H1 (cell line): ENCODE results near the gene EZH2. TPM values are rescaled to one million over a fixed set of nuclear protein-coding genes. Genes with fewer than 3 reads are reported as not detected.

Experiments
- ASH2L ChIP-seq: fragments of 200-600, 300-600 bp; sonication (generic); IDR thresholded peaks from one replicate; pipeline ENCODE4 v1.7.1; 2017; ENCODE audit warnings: low read length
- EP300 ChIP-seq, 2 experiments: IDR thresholded peaks; 1 replicate in 1 of 2; 2 replicates in 1 of 2; pipeline ENCODE4 v1.6.1; 2011 to 2012; ENCODE audit warnings: low read depth in 2 of 2, low read length in 2 of 2, mild to moderate bottlenecking in 2 of 2, borderline replicate concordance in 1 of 2, inconsistent platforms in 1 of 2, moderate library complexity in 1 of 2
- KDM4A ChIP-seq: IDR thresholded peaks from one replicate; pipeline ENCODE4 v1.7.1; 2012; ENCODE audit warnings: low read depth, mild to moderate bottlenecking, moderate library complexity, low read length, inconsistent platforms; ENCODE audit not compliant: severe bottlenecking
- PHF8 ChIP-seq: fragments of 200-600 bp; sonication (generic); conservative IDR thresholded peaks from 2 replicates; pipeline ENCODE4 v1.7.1; 2012; ENCODE audit warnings: low read depth, mild to moderate bottlenecking, inconsistent platforms, low read length, moderate library complexity
- RBBP5 ChIP-seq: IDR thresholded peaks from 2 replicates; pipeline ENCODE4 v1.7.1; 2012; ENCODE audit warnings: low read depth, mild to moderate bottlenecking, inconsistent platforms, low read length, moderate library complexity, borderline replicate concordance
- TAF1 ChIP-seq: IDR thresholded peaks from 2 replicates; pipeline ENCODE4 v1.6.1; 2011; ENCODE audit warnings: mild to moderate bottlenecking, low read depth, low read length
- TBP ChIP-seq: IDR thresholded peaks from 2 replicates; pipeline ENCODE4 v1.6.1; 2011; ENCODE audit warnings: low read depth, low read length, improper control_type of control experiment
- TCF12 ChIP-seq: IDR thresholded peaks from 2 replicates; pipeline ENCODE4 v1.6.1; 2011; ENCODE audit warnings: low read depth, mild to moderate bottlenecking, low read length
- polyA plus RNA-seq, 7 experiments: library from polyadenylated mRNA; depleted of rRNA in 3 of 7; stranded (reverse) in 5 of 7; unstranded in 2 of 7; fragments of >200 nt in 5 of 7; fragments of 200-250 nt in 2 of 7; gene quantifications; 1 replicate in 5 of 7; 2 replicates in 1 of 7; 4 replicates in 1 of 7; pipeline versions ENCODE4 v1.2.1 to v1.2.3, GENCODE V29; 2011 to 2013; ENCODE audit warnings: missing spikeins in 2 of 7, mixed read lengths in 2 of 7
- total RNA-seq: library from RNA; stranded (reverse); fragmentation: NEBNext Ultra II Directional; extraction: Animal tissue kit (Norgen Biotek cat#: 25700); gene quantifications from 2 replicates; pipeline ENCODE4 v1.2.1, GENCODE V29; 2021

EZH2 gene
- total and polyA plus RNA-seq, 2 of the 8 experiments (the other 6 are each of a cell fraction or from before 2014, with no cell fraction given): 28.9 to 49.0 TPM

- TF ChIP-seq KDM4A (peak; percentile 85), TAF1 (0 out of 2 replicates have a peak, but pooled peaks have one; percentile 14), PHF8 (peak; percentile 87; the same call in 1 of the 2 replicates), EP300 (IDR thresholded peaks at IDR 0.05; ENCODE audit: borderline replicate concordance in 1 of 2, low read depth in 2 of 2, low read length in 2 of 2) (no peak), TCF12 (0 out of 2 replicates have a peak, but pooled peaks have one; percentile 11), ASH2L (peak; percentile 55), TBP (0 out of 2 replicates have a peak, but pooled peaks have one; percentile 88), RBBP5 (peak; percentile 71; the same call in 1 of the 2 replicates)
These were observed 370 bp upstream of the EZH2 start (continued) for GRCh38 chr7:148884299-148885022.
